Lung (tissue), 12 donors: ENCODE data around the gene TMEM184C. TPM values are rescaled to one million over a fixed set of nuclear protein-coding genes. Genes with fewer than 3 reads are reported as not detected.

Experiments used
- ATAC-seq: fragments of 200-7000 bp; cut with Tn5 transposase; one replicate; pipeline ENCODE4 v1.9.1; 2020; ENCODE audit warnings: moderate number of reproducible peaks; ENCODE audit not compliant: insufficient read depth, low FRiP score
- DNase-seq, 3 donors: peaks; one replicate each; pipeline ENCODE4 v3.0.0-alpha.2; 2013 to 2017
- H3K27ac ChIP-seq, 2 donors: one replicate each; pipeline ENCODE4 v1.5.1; 2013; ENCODE audit warnings: mild to moderate bottlenecking in 2 of 2, moderate library complexity in 2 of 2, control low read depth in 1 of 2, inconsistent platforms in 1 of 2, low read depth in 1 of 2, low read length in 1 of 2
- H3K27me3 ChIP-seq, 3 donors: one replicate each; pipeline ENCODE4 v1.5.1; 2013; ENCODE audit warnings: low read length in 2 of 3; ENCODE audit not compliant: control insufficient read depth in 3 of 3, insufficient read depth in 3 of 3
- H3K36me3 ChIP-seq, 4 donors: one replicate each; pipeline ENCODE4 v1.5.1; 2013; ENCODE audit warnings: low read length in 4 of 4, mild to moderate bottlenecking in 1 of 4, moderate library complexity in 1 of 4; ENCODE audit not compliant: control insufficient read depth in 4 of 4, insufficient read depth in 4 of 4
- H3K4me1 ChIP-seq, 5 donors: one replicate each; pipeline ENCODE4 v1.5.1; 2013; ENCODE audit warnings: low read length in 5 of 5, mild to moderate bottlenecking in 2 of 5, moderate library complexity in 1 of 5; ENCODE audit not compliant: control insufficient read depth in 5 of 5, insufficient read depth in 5 of 5
- H3K4me3 ChIP-seq: one replicate; pipeline ENCODE4 v1.5.1; 2013; ENCODE audit warnings: mild to moderate bottlenecking, control low read depth, moderate library complexity
- H3K9ac ChIP-seq, 2 donors: one replicate each; pipeline ENCODE4 v1.5.1; 2013; ENCODE audit warnings: low read length in 2 of 2, control low read depth in 1 of 2; ENCODE audit not compliant: insufficient read depth in 1 of 2
- H3K9me3 ChIP-seq, 4 donors: one replicate each; pipeline ENCODE4 v1.5.1; 2013; ENCODE audit warnings: low read length in 3 of 4, mild to moderate bottlenecking in 1 of 4, moderate library complexity in 1 of 4; ENCODE audit not compliant: control insufficient read depth in 4 of 4, insufficient read depth in 3 of 4
- CTCF ChIP-seq: IDR thresholded peaks from 2 replicates; pipeline ENCODE4 v1.5.1; 2012; ENCODE audit warnings: mild to moderate bottlenecking; ENCODE audit errors: control extremely low read depth, extremely low read depth
- WGBS, 2 donors: extraction: QIAGEN DNeasy Blood & Tissue Kit; methylation state at CpG; one replicate each; pipeline ENCODE4 v1.1.7; 2013; 5-methylcytosine and 5-hydroxymethylcytosine counted together
- polyA plus RNA-seq, 2 donors: library from polyadenylated mRNA; stranded (reverse); fragments of 200-250 nt; gene quantifications; one replicate each; pipeline ENCODE4 v1.2.1, GENCODE V29; 2013
- total RNA-seq, 2 donors: library from RNA; depleted of rRNA in 1 of 2; stranded (reverse); fragments of >200 nt in 1 of 2; gene quantifications; one replicate each; pipeline ENCODE4 v1.2.1, GENCODE V29; 2014 to 2021
- donor health status: control.
- donor health status: control.
- donor health status: Bipolar disorder and iron deficiency.
- donor health status: healthy.
- donor health status: DM: yes; HTN: yes; CAD: no.

TMEM184C gene
- total and polyA plus RNA-seq, 4 donors: 4.3 to 33.7 (median 23.8) TPM

DNA sequence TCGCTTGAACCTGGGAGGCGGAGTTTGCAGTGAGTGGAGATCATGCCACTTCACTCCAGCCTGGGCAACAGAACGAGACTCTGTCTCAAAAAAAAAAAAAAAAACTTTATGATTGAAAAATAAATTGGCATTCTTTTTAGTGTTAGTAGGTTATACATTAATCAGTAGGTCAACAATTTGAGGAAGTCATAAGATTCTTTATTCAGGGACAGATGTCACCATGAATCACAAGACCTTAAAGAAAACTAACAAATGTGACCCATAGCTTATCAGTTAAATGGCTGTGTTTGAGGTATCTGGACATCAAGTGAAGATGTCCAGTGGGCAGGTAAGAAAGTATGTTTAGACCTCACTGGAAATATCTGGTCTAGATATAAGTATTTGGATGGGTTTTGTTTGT is 76.0 kb downstream of the TMEM184C start:
- 78 to 82% methylated on average over 3 of the region's 3 CpGs for WGBS, 2 donors
- DNase-seq (no peak), ATAC-seq (no peak)
- no peak overlapping the region for H3K9ac ChIP-seq
- no peaks in the 10 kb centered on the region for H3K9me3 ChIP-seq
- H3K4me3 ChIP-seq: no peak overlapping the region
- TF ChIP-seq CTCF: no peak
- H3K4me1 ChIP-seq: no peaks in the 10 kb centered on the region
- H3K27ac ChIP-seq: no peak overlapping the region
- H3K27me3 ChIP-seq: no peaks in the 10 kb centered on the region
- no peaks in the 10 kb centered on the region for H3K36me3 ChIP-seq

DNA sequence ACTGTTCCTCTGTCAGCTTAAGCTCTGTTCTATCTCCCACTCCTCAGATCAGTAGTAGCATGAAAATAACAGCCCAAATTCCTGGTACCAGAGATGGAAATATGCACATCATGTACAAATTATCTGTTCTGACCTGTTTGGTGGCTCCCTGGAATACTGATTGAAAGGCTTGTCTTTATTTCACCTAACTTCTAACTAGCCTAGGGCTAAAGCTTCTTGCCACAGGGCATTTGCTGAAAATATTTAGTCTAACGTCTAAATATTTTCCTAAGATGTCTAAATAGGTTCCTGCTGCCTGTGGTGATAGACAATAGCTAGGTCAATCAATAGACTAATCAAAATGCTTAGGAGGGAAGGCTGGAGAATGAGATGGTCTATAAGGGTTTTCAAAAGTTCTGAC is 79.7 kb downstream of the TMEM184C start:
- no peak overlapping the region for H3K27ac ChIP-seq
- no peaks in the 10 kb centered on the region for H3K4me1 ChIP-seq
- no peak for ATAC-seq
- no peak for DNase-seq
- H3K9me3 ChIP-seq: peaks cover 0 to 3% (median 0%) of the 10 kb centered on the region in 4 donors
- TF ChIP-seq CTCF: no peak
- 66 to 76% methylated on average over 1 of the region's 1 CpG for WGBS, 2 donors
- no peak overlapping the region for H3K9ac ChIP-seq
- no peaks in the 10 kb centered on the region for H3K27me3 ChIP-seq
- no peak overlapping the region for H3K4me3 ChIP-seq
- H3K36me3 ChIP-seq: no peaks in the 10 kb centered on the region

GRCh38 chr4:147704846-147705245 is 87.6 kb downstream of the TMEM184C start:
- H3K4me3 ChIP-seq: no peak overlapping the region
- no peak overlapping the region for H3K27ac ChIP-seq
- H3K9ac ChIP-seq: no peak overlapping the region
- 71 to 93% methylated on average over 1 of the region's 1 CpG for WGBS, 2 donors
- no peaks in the 10 kb centered on the region for H3K27me3 ChIP-seq
- H3K4me1 ChIP-seq: no peaks in the 10 kb centered on the region
- DNase-seq (no peak), ATAC-seq (no peak)
- H3K9me3 ChIP-seq: peaks cover 0 to 3% (median 0%) of the 10 kb centered on the region in 4 donors
- TF ChIP-seq CTCF: no peak
- no peaks in the 10 kb centered on the region for H3K36me3 ChIP-seq
